SU-DHL-6 (cell line): Measurements from ENCODE around the gene ARHGAP10.

Experiments used
- CTCF ChIP-seq: fragments of 200-600 bp; sonication (generic); IDR thresholded peaks from one replicate; pipeline ENCODE4 v1.5.1; 2017; ENCODE audit warnings: antibody characterized with exemption, mild to moderate bottlenecking, low read length, moderate library complexity; ENCODE audit not compliant: insufficient read depth, poor library complexity, severe bottlenecking
- EZH2phosphoT487 ChIP-seq: fragments of 200-600 bp; sonication (generic), shearing (Covaris generic); conservative IDR thresholded peaks from 2 replicates; pipeline ENCODE4 v1.6.1; 2018; ENCODE audit warnings: mild to moderate bottlenecking, antibody characterized with exemption, low read length, moderate library complexity, mixed read lengths

GRCh38 chr4:147950261-147950660 lies 218.4 kb downstream of the ARHGAP10 start:
- TF ChIP-seq CTCF, result no peak
- TF ChIP-seq EZH2phosphoT487, result no peak
